ENCODE data around the gene PLEKHA4.

GRCh38 chr19:48907671-48908070 lies 39.3 kb upstream of the PLEKHA4 start:
- TF ChIP-seq CTCF (conservative IDR thresholded peaks at IDR 0.05 in 1 of 2, IDR thresholded peaks at IDR 0.05 in 1 of 2; ENCODE audit: extremely low read depth in 1 of 2, insufficient read depth in 1 of 2, low read depth in 1 of 2, low read length in 2 of 2) (no peak), EZH2 (IDR thresholded peaks at IDR 0.05; ENCODE audit: borderline replicate concordance, low read length) (no peak)
